T1000 (cell line): ENCODE results near the gene RANBP9.

Experiments
- DNase-seq: peaks from one replicate; lab custom pipeline; 2025; ENCODE audit warnings: mixed read lengths; lab: John Stamatoyannopoulos, UW

The RANBP9 gene

GRCh38 chr6:13711733-13712598, at the start of gene RANBP9:
RANBP9 (minus strand) TSS chr6:13711835; CDS start chr6:13711505, 330 bp downstream.
- DNase-seq: peak; percentile 71

- no peak for DNase-seq
Measured at GRCh38 chr6:13760307-13761304, 49.0 kb upstream of the RANBP9 start.

- no peak for DNase-seq
Measured at GRCh38 chr6:13759025-13759424, 47.4 kb upstream of the RANBP9 start.

GRCh38 chr6:13754644-13755043, 43.0 kb upstream of the RANBP9 start:
- DNase-seq: no peak

GRCh38 chr6:13743736-13744127, 32.1 kb upstream of the RANBP9 start:
- no peak for DNase-seq

GRCh38 chr6:13742961-13743735, 31.5 kb upstream of the RANBP9 start:
- DNase-seq: no peak

- no peak for DNase-seq
Measured at GRCh38 chr6:13741365-13741764, 29.7 kb upstream of the RANBP9 start.

GRCh38 chr6:13735031-13735430, 23.4 kb upstream of the RANBP9 start:
- DNase-seq: no peak

GRCh38 chr6:13733178-13733887, 21.7 kb upstream of the RANBP9 start:
- peak; percentile 39 for DNase-seq

- DNase-seq: no peak
Measured at GRCh38 chr6:13730704-13731103, 19.1 kb upstream of the RANBP9 start.

GRCh38 chr6:13729891-13730290, 18.3 kb upstream of the RANBP9 start:
- DNase-seq: no peak

- peak; percentile 24 for DNase-seq
Measured at GRCh38 chr6:13725570-13725969, 13.9 kb upstream of the RANBP9 start.

- no peak for DNase-seq
Measured at GRCh38 chr6:13725052-13725451, 13.4 kb upstream of the RANBP9 start.

GRCh38 chr6:13724182-13724581, 12.5 kb upstream of the RANBP9 start:
- DNase-seq: peak; percentile 76

GRCh38 chr6:13722880-13723279, 11.2 kb upstream of the RANBP9 start:
- no peak for DNase-seq

- DNase-seq: no peak
Measured at GRCh38 chr6:13718123-13718458, 6.5 kb upstream of the RANBP9 start.

- DNase-seq: no peak
Measured at GRCh38 chr6:13716955-13717295, 5.3 kb upstream of the RANBP9 start.

- DNase-seq: no peak
Measured at GRCh38 chr6:13716225-13716954, 4.8 kb upstream of the RANBP9 start.

GRCh38 chr6:13715444-13715883, 3.8 kb upstream of the RANBP9 start:
- DNase-seq: no peak

GRCh38 chr6:13712599-13712898, 914 bp upstream of the RANBP9 start:
- DNase-seq: no peak

GRCh38 chr6:13711324-13711732, 307 bp downstream of the RANBP9 start:
- DNase-seq: peak; percentile 60
